Measurements from ENCODE around the gene CHRNA7. TPM values are rescaled to one million over a fixed set of nuclear protein-coding genes. Genes with fewer than 3 reads are reported as not detected.

The CHRNA7 gene
- polyA plus RNA-seq, 1 of the 3 experiments (the other 2 are of a cell fraction) = 0.38 TPM

DNA sequence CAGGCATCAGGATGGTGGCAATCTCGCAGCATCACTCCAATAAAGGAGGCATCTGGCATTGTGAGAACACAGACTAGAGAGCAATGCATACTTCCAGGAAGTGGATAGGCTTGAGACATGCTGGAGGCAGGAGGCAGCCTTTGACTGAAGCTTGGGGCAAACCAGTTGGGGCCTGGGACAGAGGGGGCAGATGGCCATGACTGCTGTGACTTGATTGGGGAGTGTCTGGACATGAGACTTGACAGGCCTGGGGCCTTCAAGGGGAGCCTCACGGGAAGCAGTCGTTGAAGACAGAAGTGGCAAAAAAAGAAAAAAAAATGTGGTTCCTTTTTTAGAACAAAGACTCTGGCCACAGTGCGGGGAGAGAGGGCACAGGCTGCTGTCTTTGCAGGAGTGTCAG is 44.7 kb upstream of the CHRNA7 start:
- Histone ChIP-seq H3F3A (replicated peaks; ENCODE audit: insufficient read depth) (no peaks in the 10 kb centered on the region), H2AFZ (ENCODE audit: low read depth) (no peak overlapping the region), H3K79me2 (ENCODE audit: insufficient read depth) (no peaks in the 10 kb centered on the region), H3K4me1 (ENCODE audit: control insufficient read depth in 1 of 2, insufficient read depth in 2 of 2, low read depth in 1 of 2, low read length in 1 of 2) (peaks cover 0 to 29% of the 10 kb centered on the region in 2 experiments; a peak in 2 of 4 replicates), H3K4me3 (ENCODE audit: low read depth in 2 of 2, low read length in 1 of 2) (no peak overlapping the region), H3K9ac (no peak overlapping the region), H3K9me3 (no peaks in the 10 kb centered on the region), H3K27ac (ENCODE audit: low read depth in 2 of 2, low read length in 1 of 2) (peak overlapping the region in 1 of 2 experiments; percentile 71; a peak in 2 of 4 replicates), H3K27me3 (ENCODE audit: insufficient read depth) (no peaks in the 10 kb centered on the region), H3K4me2 (no peak overlapping the region), H4K20me1 (ENCODE audit: insufficient read depth) (no peaks in the 10 kb centered on the region), H3K36me3 (replicated peaks in 1 of 2; ENCODE audit: control insufficient read depth in 1 of 2, insufficient read depth in 2 of 2, low read length in 1 of 2) (no peaks in the 10 kb centered on the region), H3K9me2 (0 out of 2 replicates have a peak, but pooled peaks cover 3% of the 10 kb centered on the region)
- CTCF ChIA-PET = interaction anchor here (0.9 to 8.2 kb wide), 4 partner anchors 8 to 118 kb away, joined by 4 to 60 read pairs (median 26); partner anchors contain the start of gene CHRNA7
- 30% methylated on average over 4 of the region's 4 CpGs for WGBS (ENCODE audit: low lambda C conversion rate)
- POLR2A ChIA-PET = interaction anchor here (1.2 kb wide), 1 partner anchor 43 kb away, joined by 3 read pairs; no protein-coding TSS in a partner anchor
- TF ChIP-seq NRF1 (IDR thresholded peaks at IDR 0.05; ENCODE audit: low read depth, low read length) = no peak
- no peak for TF ChIP-seq PBX3 (IDR thresholded peaks at IDR 0.05)
- TF ChIP-seq EP300 (IDR thresholded peaks at IDR 0.05; ENCODE audit: borderline replicate concordance in 1 of 2, low read depth in 1 of 2, low read length in 1 of 2) = 0 out of 4 replicates have a peak, but pooled peaks of 1 of the 2 experiments have one; percentile 7
- peak; percentile 36 for DNase-seq

DNA sequence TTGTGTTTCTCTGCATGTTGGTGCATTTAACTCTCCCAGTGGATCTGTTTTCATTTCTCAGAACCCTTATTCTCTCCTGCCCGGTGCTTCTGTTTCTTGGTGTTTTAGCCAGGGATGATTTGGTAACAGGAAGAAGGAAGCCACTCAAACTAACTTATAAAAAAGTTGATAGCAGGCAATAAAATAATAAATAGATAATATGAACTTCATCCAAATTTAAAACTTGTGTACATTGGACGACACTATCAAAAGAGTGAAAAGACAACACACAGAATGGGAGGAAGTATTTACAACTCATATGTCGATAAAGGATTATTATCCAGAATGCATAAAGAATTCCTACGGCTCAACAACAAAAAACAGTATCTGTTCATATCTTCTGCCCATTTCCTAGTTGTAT is 37.3 kb upstream of the CHRNA7 start:
- Histone ChIP-seq H4K20me1 (ENCODE audit: insufficient read depth) (no peaks in the 10 kb centered on the region), H3K27ac (ENCODE audit: low read depth in 2 of 2, low read length in 1 of 2) (no peak overlapping the region), H3K4me2 (no peak overlapping the region), H3K27me3 (ENCODE audit: insufficient read depth) (no peaks in the 10 kb centered on the region), H3K9ac (no peak overlapping the region), H3K4me1 (ENCODE audit: control insufficient read depth in 1 of 2, insufficient read depth in 2 of 2, low read depth in 1 of 2, low read length in 1 of 2) (no peaks in the 10 kb centered on the region), H3K9me3 (no peaks in the 10 kb centered on the region), H3K36me3 (replicated peaks in 1 of 2; ENCODE audit: control insufficient read depth in 1 of 2, insufficient read depth in 2 of 2, low read length in 1 of 2) (no peaks in the 10 kb centered on the region), H3F3A (replicated peaks; ENCODE audit: insufficient read depth) (no peaks in the 10 kb centered on the region), H2AFZ (ENCODE audit: low read depth) (no peak overlapping the region), H3K9me2 (0 out of 2 replicates have a peak, but pooled peaks cover 3% of the 10 kb centered on the region), H3K79me2 (ENCODE audit: insufficient read depth) (no peaks in the 10 kb centered on the region), H3K4me3 (ENCODE audit: low read depth in 2 of 2, low read length in 1 of 2) (no peak overlapping the region)
- POLR2A ChIA-PET = no interaction called here
- CTCF ChIA-PET = interaction anchor here (0.7 to 2.7 kb wide), 4 partner anchors 13 to 670 kb away, joined by 3 to 16 read pairs (median 6); no protein-coding TSS in a partner anchor
- DNase-seq = no peak
- WGBS (ENCODE audit: low lambda C conversion rate) = 32% methylated on average over 4 of the region's 4 CpGs
- TF ChIP-seq FOXM1 (IDR thresholded peaks at IDR 0.05; ENCODE audit: low read depth) = no peak
- no peak for TF ChIP-seq MEF2A (IDR thresholded peaks at IDR 0.05; ENCODE audit: borderline replicate concordance, low read depth)
- no peak for TF ChIP-seq EZH2phosphoT487 (IDR thresholded peaks at IDR 0.05; ENCODE audit: borderline replicate concordance, low read depth)
- TF ChIP-seq CHD2 (IDR thresholded peaks at IDR 0.05; ENCODE audit: low read length, partially characterized antibody) = no peak
- no peak for TF ChIP-seq SIN3A (IDR thresholded peaks at IDR 0.05; ENCODE audit: borderline replicate concordance, low read depth, low read length)
- TF ChIP-seq, protein P1, sequence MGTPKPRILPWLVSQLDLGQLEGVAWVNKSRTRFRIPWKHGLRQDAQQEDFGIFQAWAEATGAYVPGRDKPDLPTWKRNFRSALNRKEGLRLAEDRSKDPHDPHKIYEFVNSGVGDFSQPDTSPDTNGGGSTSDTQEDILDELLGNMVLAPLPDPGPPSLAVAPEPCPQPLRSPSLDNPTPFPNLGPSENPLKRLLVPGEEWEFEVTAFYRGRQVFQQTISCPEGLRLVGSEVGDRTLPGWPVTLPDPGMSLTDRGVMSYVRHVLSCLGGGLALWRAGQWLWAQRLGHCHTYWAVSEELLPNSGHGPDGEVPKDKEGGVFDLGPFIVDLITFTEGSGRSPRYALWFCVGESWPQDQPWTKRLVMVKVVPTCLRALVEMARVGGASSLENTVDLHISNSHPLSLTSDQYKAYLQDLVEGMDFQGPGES (IDR thresholded peaks at IDR 0.05; ENCODE audit: low read depth, low read length) = no peak
- TF ChIP-seq SMC3 (IDR thresholded peaks at IDR 0.05; ENCODE audit: low read depth, low read length) = no peak
- no peak for TF ChIP-seq JUND (IDR thresholded peaks at IDR 0.05)
- no peak for TF ChIP-seq ELF1 (IDR thresholded peaks at IDR 0.05)
- TF ChIP-seq, protein P2, sequence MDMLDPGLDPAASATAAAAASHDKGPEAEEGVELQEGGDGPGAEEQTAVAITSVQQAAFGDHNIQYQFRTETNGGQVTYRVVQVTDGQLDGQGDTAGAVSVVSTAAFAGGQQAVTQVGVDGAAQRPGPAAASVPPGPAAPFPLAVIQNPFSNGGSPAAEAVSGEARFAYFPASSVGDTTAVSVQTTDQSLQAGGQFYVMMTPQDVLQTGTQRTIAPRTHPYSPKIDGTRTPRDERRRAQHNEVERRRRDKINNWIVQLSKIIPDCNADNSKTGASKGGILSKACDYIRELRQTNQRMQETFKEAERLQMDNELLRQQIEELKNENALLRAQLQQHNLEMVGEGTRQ (IDR thresholded peaks at IDR 0.05; ENCODE audit: borderline replicate concordance, low read depth, low read length) = no peak
- TF ChIP-seq, protein P3, sequence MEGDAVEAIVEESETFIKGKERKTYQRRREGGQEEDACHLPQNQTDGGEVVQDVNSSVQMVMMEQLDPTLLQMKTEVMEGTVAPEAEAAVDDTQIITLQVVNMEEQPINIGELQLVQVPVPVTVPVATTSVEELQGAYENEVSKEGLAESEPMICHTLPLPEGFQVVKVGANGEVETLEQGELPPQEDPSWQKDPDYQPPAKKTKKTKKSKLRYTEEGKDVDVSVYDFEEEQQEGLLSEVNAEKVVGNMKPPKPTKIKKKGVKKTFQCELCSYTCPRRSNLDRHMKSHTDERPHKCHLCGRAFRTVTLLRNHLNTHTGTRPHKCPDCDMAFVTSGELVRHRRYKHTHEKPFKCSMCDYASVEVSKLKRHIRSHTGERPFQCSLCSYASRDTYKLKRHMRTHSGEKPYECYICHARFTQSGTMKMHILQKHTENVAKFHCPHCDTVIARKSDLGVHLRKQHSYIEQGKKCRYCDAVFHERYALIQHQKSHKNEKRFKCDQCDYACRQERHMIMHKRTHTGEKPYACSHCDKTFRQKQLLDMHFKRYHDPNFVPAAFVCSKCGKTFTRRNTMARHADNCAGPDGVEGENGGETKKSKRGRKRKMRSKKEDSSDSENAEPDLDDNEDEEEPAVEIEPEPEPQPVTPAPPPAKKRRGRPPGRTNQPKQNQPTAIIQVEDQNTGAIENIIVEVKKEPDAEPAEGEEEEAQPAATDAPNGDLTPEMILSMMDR (IDR thresholded peaks at IDR 0.05) = no peak
- no peak for TF ChIP-seq REST (IDR thresholded peaks at IDR 0.05; ENCODE audit: low read depth, low read length)
- TF ChIP-seq EP300 (IDR thresholded peaks at IDR 0.05; ENCODE audit: borderline replicate concordance in 1 of 2, low read depth in 1 of 2, low read length in 1 of 2) = no peak
- no peak for TF ChIP-seq POLR2AphosphoS5 (IDR thresholded peaks at IDR 0.05; ENCODE audit: low read depth, low read length)

All from SK-N-SH (cell line).